ENCODE data around the gene ZFPM1.
"Not testable (repeated sequence)": the region's sequence is repeated elsewhere in the genome, so short reads cannot be mapped to it uniquely, and the experiment has no call there.

The ZFPM1 gene

DNA sequence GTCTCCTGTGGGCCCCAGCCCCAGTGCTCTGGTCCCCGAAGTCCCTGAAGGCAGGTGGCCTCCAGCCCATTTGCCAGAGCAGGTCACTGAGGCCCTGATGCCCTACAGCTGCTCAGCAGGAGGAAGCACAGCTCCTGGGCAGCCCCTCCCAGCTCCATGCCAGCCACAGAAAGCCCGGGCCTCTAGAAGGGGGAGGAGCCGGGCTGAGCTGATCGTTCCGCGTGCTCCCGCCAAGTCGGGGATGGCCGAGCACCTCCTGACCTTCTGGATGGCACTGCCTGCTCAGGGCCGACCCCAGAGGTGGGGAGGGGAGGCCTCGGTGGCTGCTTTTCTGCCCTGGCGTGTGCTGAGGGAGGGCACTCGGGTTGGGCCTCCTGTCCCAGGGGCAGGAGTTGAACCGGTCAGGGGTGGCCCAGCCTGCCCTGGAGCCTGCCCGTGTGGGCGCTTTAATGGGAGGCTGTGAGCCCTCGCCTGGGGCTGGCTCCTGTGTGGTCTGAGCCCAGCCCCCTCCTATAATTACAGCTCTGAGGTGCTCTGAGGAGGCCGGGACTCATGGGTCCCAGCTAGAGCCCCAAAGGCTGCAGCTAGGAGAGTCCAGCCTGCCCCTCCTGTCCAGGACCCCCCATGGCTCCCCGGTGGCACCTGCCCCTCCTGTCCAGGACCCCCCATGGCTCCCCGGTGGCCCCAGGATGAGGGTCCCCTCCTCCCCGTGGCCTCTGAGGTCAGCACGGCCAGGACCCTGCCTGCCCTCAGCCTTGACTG lies 29.7 kb downstream of the ZFPM1 start:
- DNase-seq, result no peak

DNA sequence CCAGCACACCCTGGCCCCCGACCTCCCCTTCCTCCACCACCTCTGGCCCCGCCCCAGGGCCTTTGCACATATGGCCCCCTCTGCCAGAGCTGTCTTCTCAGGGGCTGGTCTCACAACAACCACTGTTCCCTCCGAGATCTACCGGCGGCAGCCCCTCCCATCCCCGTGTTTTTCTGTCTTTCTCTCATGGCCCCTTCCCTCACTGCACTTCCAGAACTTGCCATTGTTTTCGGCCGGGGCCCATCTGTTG lies 30.2 kb downstream of the ZFPM1 start:
- DNase-seq, result no peak

DNA sequence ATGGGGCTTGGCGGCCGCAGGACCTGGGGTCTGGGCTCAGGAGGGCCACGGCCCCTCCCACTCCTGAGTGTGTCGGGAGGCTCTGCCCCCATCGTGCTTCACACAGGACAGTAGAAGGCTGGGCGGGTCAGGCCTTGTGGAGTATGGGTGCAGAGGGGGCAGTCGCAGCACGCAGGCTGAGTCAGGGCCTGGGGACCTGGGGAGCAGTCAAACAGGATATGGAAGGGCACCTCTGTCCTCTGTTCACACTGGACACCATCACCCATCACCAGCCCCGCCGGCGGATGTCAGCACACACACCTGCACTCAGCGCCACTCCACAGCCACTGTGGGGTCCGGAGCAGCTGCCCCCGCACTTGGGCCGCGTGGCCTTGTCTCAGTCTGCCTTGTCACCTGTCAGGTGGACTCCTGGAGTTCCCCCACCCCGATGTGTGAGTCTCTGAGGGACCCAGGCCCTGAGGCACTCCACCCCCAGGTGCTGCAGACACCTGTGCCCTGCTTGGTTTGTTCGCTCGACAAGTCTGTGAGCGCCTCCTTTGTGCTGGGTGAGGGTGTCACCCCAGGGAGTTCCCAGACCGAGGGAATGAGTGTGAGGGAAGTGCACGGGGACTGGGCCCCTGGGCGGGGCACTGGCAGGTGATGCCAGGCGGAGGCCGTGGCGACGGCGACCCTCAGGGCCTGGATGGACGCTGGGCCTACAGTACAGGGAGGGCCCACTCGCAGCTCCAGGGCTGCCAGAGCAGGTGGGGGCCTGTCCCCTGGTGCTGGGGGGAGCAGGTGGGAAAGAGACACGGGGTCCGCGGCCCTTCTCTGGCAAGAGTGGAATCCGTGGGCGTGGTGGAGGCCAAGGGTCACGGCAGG lies 31.7 kb downstream of the ZFPM1 start:
- DNase-seq, result no peak

DNA sequence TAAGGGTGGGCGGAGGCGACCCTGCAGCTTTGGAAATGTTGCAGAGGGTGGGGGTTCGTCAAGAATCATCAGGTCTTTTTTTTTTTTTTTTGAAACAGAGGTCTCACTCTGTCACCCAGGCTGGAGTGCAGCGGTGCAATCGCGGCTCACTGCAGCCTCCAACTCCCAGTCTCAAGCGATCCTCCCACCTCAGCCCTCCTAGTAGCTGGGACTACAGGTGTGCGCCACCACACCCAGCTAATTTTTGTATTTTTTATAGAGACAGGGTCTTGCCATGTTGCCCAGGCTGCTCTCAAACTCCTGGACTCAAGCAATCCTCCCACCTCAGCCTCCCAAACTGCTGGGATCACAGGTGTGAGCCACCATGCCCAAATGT lies 32.3 kb downstream of the ZFPM1 start:
- not testable (repeated sequence) for DNase-seq

DNA sequence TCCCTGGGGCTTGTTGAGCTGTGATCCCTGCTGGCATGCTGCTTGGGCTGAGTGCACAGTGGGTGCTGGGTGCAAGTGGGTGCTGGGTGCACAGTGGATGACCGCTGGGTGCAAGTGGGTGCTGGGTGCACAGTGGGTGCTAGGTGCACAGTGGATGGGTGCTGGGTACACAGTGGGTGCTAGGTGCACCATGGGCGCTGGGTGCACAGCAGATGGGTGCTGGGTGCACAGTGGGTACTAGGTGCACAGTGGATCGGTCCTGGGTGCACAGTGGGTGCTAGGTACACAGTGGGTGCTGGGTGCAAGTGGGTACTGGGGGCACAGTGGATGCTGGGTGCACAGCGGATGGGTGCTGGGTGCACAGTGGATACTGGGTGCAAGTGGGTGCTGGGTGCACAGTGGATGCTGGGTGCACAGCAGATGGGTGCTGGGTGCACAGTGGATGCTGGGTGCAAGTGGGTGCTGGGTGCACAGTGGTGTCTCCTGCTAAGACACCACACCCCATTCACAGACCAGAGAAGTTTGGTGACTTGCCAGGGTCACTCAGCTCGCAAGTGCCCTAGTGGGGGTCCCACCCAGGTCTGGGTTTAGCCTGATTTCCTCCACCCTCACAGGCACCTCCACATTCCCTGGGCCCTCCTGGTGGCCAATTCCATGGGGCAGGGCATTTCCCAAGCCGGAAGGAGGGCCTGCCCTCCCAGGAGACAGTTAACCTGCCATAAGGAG lies 33.5 kb downstream of the ZFPM1 start:
- DNase-seq, result no peak

DNA sequence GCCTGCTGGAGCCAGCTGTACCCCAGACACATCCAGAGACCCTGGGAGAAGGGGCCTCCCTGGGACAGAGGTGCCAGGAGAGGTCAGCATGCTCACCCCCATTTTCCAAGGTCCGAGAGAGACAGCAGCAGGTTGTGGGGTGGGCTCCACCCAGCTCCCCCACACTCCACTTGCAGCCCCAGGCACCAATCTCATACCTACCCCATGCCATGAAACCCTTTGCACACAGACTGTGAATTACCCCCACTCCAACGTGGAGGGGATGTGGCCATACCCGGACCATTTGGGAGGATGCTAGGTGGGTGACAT lies 34.0 kb downstream of the ZFPM1 start:
- no peak for DNase-seq

DNA sequence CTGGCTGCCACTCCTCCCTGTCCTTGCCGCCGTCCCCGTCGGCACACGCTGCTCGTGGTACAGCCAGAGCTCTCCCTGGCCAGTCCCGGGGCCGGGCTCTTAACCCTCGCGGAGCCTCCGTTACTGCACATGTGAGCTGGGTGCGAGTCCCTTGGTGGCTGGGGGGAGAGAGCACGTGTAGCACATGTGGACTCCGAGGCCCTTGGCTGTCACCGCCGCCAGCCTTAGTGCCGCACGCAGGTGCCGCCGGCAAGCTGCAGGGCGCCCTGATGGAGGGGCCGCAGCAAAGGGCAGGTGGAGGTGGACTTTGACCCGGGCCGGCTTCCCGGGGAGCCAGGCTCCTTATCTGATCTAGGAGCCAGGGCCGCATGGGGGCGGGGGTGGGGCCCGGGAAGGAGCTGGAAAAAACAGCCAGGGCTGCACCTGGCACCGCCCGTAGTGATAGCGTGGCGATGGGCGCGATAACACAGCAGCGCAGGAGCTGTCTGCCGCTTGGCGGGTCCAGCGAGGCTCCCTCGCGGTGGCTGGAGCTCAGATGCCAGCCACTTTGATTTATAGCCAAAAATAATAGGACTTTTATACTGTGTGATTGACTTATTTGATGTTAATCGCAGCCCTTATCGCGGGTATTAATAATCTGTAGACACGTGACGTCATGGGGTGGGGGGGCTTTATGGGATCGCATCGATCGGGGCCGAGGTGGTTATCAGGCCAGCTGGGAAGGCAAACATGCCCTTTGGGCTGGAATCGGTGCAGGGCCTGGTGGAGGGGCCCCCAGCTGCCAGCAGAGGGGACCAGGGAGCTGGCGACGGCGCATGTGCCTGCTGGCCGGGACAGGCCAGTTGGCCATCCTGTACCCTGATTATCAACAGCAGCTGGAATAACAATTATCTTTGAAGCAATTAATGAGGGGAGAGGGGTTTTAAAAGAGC lies 35.1 kb downstream of the ZFPM1 start:
- DNase-seq, result no peak

DNA sequence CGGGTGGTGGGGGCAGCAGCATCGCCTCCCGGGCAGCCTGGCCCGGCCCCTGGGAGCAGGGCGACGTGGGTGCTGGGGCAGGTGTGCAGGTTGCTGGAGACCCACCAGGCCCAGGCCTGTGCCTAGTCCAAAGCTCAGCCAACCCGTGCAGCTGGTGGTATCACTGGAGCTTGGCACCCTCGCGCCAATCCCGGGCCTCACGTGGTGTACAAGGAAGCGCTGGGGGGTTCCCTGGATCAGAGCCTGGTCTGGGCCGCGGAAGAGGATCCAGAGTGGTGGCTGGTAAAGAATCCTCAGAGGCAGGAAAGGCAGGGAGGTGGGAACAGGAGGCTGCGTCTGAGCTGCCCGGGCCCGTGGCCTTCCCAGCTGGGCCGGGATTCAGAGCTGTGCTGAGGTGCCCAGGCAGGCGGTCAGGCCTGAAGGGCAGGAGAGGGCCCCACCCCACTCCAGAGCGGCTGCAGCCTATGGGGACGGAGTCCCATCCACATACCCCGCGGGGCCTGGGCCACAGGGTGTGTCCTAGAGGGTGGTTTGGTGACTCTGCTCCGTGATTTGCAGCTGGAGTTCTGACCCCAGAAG lies 36.2 kb downstream of the ZFPM1 start:
- no peak for DNase-seq

DNA sequence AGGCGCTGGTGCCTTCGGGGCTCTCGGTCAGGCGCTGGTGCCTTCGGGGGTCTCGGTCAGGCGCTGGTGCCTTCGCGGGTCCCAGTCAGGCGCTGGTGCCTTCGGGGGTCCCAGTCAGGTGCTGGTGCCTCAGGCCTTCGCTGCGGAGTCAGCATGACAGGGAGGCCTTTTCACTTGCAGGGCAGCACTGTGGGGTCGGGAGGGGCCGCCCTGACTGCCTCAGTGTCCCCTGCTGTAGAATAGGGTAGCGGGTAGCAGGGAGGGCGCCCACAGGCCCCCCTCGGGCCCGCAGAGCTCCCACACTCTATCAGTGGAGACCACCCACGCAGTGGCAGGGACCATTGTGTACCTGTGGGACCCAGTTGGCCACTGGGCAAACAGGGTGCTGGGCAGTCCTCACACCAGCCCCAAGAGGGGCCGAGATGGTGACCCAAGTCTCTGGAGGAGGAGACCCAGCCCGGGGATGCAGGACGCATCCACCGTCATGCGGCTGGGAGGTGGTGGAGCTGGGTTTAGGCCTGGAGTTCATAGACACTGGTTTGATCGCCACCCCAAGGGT lies 38.0 kb downstream of the ZFPM1 start:
- DNase-seq, result no peak

DNA sequence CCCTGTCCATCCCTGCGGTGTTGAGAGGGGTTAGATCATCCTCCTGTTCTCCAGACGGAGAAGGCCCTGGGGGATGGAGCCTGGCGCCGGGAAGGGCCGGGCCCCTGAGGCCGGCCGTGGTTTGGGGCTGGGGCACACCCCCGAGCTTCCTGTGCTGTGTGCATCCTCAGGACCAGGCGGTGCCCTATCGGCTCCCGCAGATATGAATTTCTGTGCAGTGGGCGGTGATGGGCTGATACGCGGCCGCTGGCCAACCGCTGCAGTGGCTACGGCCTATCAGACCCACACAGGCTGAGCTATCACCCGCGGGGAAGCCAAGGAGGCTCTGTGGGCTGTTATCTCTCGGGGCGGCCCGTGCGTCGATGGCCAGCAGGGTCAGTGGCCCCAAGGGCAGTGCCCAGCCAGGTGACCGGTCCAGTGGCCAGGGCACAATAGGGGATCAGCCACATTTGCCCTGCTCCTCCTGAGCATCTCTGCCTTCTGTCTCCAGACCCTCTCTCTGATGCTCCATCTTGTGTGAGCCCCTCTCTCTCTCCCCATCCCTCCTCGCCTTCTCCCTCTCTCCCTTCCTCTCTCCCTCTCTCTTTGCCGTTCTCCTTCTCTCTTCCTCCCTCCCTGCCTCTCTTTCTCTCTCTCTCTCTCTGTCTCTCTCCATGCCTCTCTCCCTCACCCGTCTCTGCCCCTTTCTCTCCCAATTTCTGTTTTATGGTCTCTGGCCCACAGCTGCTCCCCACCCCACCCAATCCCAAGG lies 38.7 kb downstream of the ZFPM1 start:
- DNase-seq, result no peak

DNA sequence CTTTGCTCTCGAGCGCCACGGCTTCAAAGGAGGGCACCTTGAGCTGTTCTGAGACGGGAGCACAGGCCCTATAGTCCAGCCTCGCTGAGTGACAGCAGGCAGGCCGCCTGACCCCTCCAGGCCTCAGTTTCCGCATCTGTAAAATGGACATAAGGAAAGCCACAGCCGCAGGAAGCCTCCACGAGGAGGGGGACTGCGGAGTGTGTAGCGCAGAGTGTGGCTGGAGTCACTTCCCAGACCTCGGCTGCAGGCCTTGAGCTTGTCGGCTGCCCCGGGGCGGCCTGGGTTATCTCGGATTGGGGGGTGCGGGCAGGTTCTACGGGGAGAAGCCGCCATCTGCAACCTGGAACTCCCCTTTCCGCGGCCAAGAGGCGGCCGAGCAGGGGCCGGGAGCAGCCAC lies 40.8 kb downstream of the ZFPM1 start:
- DNase-seq, result no peak

DNA sequence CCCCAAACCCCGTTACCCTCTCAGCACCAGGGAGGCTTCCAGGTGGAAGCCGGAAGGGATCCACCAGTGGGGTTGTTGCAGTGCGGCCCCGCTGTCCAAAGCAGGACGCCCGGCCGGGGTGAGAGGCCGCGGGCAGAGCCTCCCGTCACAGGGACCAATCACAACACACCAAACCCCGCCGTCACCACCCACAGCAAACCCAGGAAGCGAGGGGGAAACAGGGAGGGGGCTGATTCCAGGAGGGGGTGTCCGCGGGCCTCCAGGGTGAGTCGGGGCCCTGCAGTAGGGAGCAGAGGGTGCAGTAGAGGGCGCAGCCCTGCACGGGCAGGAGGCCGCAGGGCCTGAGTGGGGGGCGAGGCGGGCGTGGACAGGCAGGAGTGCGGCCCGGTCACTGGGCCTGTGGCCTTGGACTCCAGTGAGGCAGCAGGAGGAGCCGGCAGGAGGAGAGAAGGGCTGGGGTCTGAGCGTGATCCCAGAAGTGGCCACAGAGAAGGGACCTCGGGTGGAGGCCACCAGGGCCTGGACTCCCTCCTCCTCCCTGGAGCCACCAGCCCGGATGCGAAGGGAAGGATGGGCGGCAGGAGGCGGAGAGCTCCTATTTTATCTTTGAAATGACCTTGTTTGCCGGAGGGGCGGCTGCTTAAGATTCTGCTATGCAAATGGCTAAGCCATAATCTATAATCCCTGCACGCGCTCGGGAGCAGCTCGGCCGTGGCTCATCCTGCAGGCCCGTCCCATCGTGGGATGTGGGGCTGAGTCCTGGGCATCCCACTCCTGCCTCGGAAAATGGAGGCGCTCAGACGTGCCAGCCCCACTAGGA lies 41.5 kb downstream of the ZFPM1 start:
- no peak for DNase-seq

DNA sequence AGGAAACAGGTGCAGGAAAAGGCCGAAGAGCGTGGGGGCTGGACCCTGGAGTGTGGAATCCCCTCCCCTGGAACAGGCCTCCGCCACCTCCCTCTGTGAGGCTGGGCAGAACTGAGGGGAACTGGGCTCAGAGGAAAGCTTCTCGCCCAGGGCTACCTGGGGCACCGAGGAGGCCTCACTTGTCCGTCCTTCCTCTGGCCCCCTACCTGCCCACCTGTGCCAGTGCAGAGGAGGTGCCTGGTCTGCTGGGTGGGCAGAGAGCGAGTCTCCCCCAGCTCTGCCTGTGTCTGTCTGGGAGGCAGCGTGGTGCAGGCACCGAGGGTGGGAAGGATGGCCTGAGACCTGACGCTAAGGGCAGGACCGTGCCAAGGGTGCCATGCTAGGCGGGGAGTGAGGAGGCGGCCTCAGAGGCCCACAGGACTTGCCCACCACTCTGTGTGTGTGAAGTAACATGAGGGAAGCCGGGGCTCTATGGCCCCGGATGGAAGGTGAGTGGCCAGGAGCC lies 42.2 kb downstream of the ZFPM1 start:
- no peak for DNase-seq

DNA sequence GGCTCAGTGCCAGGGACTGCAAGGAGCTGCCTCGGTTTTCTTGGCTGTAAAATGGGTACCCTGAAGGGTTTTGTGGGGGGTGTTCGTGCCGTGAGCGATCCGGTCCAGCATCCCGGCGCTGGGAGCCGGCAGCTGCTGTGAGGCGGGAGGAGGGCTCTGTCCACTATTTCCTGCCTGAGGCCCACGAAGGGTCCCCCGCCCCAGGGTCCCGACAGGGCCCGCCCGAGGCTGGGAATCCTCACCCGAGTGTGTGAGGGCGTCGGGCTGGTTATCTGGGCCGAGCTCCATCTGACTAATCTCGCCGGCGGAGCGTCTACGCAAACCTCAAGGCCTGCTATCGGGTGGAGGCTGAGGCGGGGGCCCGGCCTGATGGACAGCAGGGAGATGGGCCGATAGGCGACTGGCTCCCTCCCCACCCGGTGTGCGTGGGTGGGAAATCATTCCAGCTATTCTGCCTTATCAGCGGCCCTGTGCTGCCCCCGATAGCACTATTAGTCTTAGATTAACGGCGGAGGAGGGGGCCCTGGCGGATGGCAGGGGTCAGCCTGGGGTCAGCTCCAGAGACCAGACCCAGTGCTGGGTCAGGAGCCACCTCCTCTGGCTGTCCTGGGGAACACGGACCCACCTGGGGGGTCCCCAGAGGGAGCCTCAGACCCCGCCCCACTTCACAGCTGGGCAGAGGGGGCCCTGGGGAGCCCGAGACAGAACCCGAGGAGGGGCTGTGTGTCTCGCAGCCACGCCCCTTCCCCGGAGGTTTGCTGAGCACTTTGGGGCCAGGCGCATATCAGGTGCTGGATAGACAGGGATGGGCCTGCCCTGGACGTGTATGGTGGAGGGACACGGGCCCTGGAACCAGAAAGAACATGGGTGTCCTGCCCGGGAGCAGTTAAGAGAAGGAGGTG lies 44.7 kb downstream of the ZFPM1 start:
- DNase-seq, result no peak

DNA sequence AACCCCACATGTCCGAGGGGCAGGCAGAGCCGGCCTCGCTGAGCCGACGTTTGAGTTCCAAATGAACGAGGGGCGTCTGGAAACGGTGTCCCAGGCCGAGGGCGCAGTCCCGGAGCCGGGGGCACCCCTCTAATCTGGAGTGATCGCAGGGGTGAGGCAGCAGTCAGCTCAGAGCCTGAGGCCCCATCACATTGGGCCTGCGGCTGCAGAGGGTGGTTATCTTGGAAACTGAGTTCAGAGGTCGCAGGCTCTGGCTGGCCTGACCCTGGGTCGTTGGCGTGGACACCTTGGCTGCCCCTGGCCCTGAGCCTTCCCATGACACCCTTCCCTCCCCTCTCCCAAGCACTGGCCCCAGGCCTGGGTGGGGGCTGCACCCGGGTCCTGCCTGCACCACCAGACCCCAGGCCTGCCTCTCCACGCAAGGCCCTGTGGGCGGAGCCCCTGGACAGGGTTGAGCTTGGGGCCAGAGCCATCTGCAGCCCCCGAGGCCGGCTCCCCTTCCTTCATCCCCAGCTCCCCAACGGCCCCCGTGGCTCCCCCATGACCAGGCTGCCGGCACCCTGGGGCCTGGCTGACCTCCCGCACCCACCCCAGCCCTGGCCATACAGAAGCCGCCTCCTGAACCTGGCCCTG lies 45.6 kb downstream of the ZFPM1 start:
- DNase-seq, result no peak

DNA sequence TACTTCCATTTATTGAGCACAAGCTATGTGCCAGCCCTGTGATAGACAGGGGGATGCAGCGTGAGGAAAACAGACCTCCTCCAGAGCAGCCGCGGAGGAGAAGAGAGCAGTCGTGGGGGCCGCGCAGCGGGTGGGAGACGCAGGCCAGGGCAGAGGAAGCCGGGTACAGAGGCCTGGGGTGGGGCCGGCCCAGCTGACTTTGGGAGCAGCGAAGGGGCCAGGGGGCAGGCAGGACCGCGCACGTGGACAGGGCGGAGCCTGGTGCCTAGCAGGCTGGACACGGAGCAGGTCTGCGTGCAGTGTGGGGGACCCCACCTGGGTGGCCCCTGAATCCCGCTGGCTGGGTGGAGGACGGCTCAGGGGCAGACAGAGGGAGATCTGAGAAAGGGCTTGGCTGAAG lies 46.2 kb downstream of the ZFPM1 start:
- DNase-seq, result no peak

DNA sequence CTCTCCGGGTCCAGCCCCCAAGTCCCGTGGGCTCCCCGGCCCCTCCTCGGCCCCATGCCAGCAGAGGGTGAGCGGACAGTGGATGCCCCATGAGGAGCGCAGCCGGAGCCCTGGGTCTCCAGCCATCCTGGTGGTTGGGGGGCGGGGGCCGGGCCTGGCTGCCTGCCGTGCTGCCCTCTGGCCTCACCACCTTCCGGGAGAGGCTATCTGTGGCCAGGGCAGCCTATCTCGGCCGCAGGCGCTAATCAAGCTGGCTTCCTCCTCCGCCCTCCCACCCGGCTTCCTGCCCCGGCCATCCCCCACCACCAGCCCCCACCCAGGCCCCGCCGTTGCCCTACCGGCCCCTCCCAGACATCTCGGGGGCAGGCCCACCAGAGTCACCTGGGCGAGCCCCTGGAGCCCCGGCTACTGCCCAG lies 46.8 kb downstream of the ZFPM1 start:
- DNase-seq, result no peak

DNA sequence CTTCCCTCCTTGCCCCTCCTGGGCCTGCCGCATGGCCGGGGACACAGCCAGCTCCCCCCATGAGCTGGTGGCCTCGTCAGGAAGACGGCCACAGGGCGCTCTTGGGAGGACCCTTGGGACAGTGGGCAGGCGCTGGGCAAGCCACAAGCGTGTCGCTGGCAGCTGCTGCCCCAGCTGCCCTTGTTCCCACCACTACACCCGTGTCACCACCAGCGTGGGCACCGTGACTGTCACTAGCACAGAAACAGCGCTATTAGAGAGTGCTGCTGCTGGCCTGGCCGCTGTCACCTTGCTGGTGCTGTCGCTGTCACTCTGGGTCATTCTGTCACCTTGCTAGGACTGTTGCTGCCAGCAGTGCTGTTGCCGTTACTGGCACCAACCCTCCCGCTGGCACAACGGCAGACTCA lies 47.2 kb downstream of the ZFPM1 start:
- no peak for DNase-seq

DNA sequence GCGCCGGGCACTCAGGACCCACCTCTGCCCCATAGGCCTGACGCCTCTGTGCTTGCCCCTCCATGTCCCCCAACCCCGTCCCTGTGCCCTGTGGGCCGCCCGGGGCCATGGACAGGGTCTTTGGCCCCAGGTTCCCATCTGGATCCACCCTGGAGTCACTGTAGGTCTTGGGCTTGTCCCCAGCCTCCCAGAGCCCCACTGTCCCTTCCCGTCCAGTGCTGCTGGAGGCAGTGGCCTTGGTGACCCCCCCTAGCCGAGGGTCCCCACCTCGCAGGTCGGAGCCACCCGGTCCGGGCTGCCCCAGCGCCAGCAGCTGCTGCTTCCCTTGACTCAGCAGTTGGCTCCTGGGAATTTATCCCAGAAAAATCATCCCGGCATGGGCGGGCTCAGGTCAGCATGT lies 49.3 kb downstream of the ZFPM1 start:
- DNase-seq, result no peak

Measured in activated CD8-positive, alpha-beta memory T cell treated with anti-CD3 and anti-CD28 coated beads, Interleukin-2, amount 50 U/mL, for 4 hours (primary cell).